ENCODE results near the gene ANKS1B. TPM values are rescaled to one million over a fixed set of nuclear protein-coding genes. Genes with fewer than 3 reads are reported as not detected.

Gene ANKS1B
- total and polyA plus RNA-seq, 10 of the 15 experiments (the other 5 are each of a cell fraction or from before 2014, with no cell fraction given): 0.16 to 1.3 (median 0.82) TPM; not detected in 7

DNA sequence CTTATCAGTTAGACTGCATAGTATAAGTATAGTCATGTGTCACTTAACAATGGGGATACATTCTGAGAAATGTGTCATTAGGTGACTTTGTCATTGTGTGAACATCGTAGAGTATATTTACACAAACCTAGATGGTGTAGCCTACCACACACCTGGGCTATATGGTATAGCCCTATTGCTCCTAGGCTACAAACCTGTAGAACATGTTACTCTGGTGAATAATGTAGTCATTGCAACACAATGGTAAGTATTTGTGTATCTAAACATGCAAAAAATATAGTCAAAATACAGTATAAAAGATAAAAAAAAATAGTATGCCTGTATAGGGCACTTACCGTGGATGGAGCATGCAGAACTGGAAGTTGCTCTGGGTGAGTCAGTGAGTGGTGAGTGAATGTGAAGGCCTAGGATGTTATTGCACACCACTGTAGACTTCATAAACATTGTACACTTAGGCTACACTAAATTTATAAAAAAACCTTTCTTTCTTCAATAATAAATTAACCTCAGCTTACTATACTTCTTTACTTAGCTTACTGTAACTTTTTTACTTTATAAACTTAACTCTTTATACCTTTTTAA, 40.3 kb upstream of the ANKS1B start (continued):
- no peak for TF ChIP-seq RFX5 (IDR thresholded peaks at IDR 0.05; ENCODE audit: low read depth, low read length)
- no peak for TF ChIP-seq WRNIP1 (IDR thresholded peaks at IDR 0.05; ENCODE audit: borderline replicate concordance, low read depth, low read length)
- no peak for TF ChIP-seq BHLHE40 (IDR thresholded peaks at IDR 0.05; ENCODE audit: borderline replicate concordance in 1 of 2, low read depth in 2 of 2, low read length in 1 of 2)
- TF ChIP-seq, protein P1, sequence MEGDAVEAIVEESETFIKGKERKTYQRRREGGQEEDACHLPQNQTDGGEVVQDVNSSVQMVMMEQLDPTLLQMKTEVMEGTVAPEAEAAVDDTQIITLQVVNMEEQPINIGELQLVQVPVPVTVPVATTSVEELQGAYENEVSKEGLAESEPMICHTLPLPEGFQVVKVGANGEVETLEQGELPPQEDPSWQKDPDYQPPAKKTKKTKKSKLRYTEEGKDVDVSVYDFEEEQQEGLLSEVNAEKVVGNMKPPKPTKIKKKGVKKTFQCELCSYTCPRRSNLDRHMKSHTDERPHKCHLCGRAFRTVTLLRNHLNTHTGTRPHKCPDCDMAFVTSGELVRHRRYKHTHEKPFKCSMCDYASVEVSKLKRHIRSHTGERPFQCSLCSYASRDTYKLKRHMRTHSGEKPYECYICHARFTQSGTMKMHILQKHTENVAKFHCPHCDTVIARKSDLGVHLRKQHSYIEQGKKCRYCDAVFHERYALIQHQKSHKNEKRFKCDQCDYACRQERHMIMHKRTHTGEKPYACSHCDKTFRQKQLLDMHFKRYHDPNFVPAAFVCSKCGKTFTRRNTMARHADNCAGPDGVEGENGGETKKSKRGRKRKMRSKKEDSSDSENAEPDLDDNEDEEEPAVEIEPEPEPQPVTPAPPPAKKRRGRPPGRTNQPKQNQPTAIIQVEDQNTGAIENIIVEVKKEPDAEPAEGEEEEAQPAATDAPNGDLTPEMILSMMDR (IDR thresholded peaks at IDR 0.05 in 2 of 3, conservative IDR thresholded peaks at IDR 0.05 in 1 of 3; ENCODE audit: control insufficient read depth in 2 of 3, extremely low read depth in 1 of 3, insufficient read depth in 1 of 3, low read depth in 3 of 3, low read length in 3 of 3): no peak
- TF ChIP-seq, protein P2, sequence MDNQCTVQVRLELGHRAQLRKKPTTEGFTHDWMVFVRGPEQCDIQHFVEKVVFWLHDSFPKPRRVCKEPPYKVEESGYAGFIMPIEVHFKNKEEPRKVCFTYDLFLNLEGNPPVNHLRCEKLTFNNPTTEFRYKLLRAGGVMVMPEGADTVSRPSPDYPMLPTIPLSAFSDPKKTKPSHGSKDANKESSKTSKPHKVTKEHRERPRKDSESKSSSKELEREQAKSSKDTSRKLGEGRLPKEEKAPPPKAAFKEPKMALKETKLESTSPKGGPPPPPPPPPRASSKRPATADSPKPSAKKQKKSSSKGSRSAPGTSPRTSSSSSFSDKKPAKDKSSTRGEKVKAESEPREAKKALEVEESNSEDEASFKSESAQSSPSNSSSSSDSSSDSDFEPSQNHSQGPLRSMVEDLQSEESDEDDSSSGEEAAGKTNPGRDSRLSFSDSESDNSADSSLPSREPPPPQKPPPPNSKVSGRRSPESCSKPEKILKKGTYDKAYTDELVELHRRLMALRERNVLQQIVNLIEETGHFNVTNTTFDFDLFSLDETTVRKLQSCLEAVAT (IDR thresholded peaks at IDR 0.05): no peak
- no peak for TF ChIP-seq POLR2AphosphoS2 (IDR thresholded peaks at IDR 0.05; ENCODE audit: low read depth, low read length)
- no peak for TF ChIP-seq MTA3 (IDR thresholded peaks at IDR 0.05; ENCODE audit: borderline replicate concordance, low read length)
- no peak for TF ChIP-seq MEF2A (IDR thresholded peaks at IDR 0.05; ENCODE audit: insufficient read depth, low read depth, low read length)
- no peak for TF ChIP-seq SMAD1 (IDR thresholded peaks at IDR 0.05; ENCODE audit: low read depth, partially characterized antibody)

DNA sequence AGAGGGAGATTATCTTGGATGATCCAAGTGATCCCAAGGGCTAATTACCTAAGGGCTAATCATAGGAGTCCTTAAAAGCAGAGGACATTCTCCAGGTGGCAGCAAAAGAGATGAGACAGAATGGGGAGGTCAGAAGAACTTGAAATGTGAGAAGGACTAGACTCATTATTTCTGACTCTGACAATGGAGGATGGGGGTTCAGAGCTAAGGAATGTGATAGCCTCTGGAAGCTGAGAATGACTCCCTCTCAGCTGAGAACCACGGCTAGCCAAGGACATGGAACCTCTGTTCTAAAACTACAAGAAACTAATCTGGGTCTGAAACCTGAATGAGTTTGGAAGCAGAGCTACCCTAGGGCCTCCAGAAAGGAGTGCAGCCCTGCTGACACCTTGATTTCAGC, 35.6 kb upstream of the ANKS1B start:
- no peak overlapping the region for H3K27ac ChIP-seq (ENCODE audit: control insufficient read depth, insufficient read depth)
- H4K20me1 ChIP-seq (ENCODE audit: control insufficient read depth, insufficient read depth): no peaks in the 10 kb centered on the region
- no peak for FAIRE-seq
- no peak overlapping the region for H2AFZ ChIP-seq (ENCODE audit: control insufficient read depth, low read depth, low read length)
- H3K27me3 ChIP-seq (replicated peaks in 1 of 2; ENCODE audit: control insufficient read depth in 2 of 2, insufficient read depth in 2 of 2, low read length in 1 of 2): no peaks in the 10 kb centered on the region
- ATAC-seq: no peak
- H3K36me3 ChIP-seq (ENCODE audit: control insufficient read depth in 2 of 2, insufficient read depth in 2 of 2, low read length in 1 of 2): no peaks in the 10 kb centered on the region
- ChIA-PET SMC1A (ENCODE audit: uncharacterized antibody, unreplicated experiment) (no interaction called here), POLR2A (no interaction called here), CTCF (no interaction called here), RAD21 (ENCODE audit: unreplicated experiment) (no interaction called here)
- 10% methylated on average over 1 of the region's 1 CpG for WGBS (ENCODE audit: insufficient coverage, insufficient replicate concordance, low lambda C conversion rate, missing lambda C conversion rate)
- no TSS peak for BruUV-seq (replicated peaks)
- no peak overlapping the region for H3K4me2 ChIP-seq (ENCODE audit: control insufficient read depth, insufficient read depth)
- H3K9me3 ChIP-seq (replicated peaks; ENCODE audit: control insufficient read depth, insufficient read depth, low read length): no peaks in the 10 kb centered on the region
- no peaks in the 10 kb centered on the region for H3K4me1 ChIP-seq (ENCODE audit: control insufficient read depth, insufficient read depth, low read length)
- in situ Hi-C loops (cut with MboI): no loop called here
- intact Hi-C loops (cut with micrococcal nuclease; ENCODE audit: unreplicated experiment): no loop called here
- H3K9ac ChIP-seq (ENCODE audit: control insufficient read depth, insufficient read depth, low read length): no peak overlapping the region
- no peak overlapping the region for H3K4me3 ChIP-seq
- DNase-seq (ENCODE audit: low read depth, low spot score): no peak
- no peaks in the 10 kb centered on the region for H3K79me2 ChIP-seq (ENCODE audit: control insufficient read depth, insufficient read depth, low read length)
- TF ChIP-seq BMI1 (IDR thresholded peaks at IDR 0.05; ENCODE audit: borderline replicate concordance) (no peak), ZNF217 (IDR thresholded peaks at IDR 0.05) (no peak), MYC (IDR thresholded peaks at IDR 0.05; ENCODE audit: insufficient read depth, insufficient read length, insufficient replicate concordance, low read length, severe bottlenecking) (no peak), NFXL1 (IDR thresholded peaks at IDR 0.05; ENCODE audit: borderline replicate concordance) (no peak), KDM1A (IDR thresholded peaks at IDR 0.05; ENCODE audit: borderline replicate concordance) (no peak), SMC3 (IDR thresholded peaks at IDR 0.05; ENCODE audit: borderline replicate concordance, low read length) (no peak), FOS (IDR thresholded peaks at IDR 0.05; ENCODE audit: borderline replicate concordance, extremely low read depth, insufficient read length) (no peak), SIX5 (IDR thresholded peaks at IDR 0.05; ENCODE audit: low read depth, low read length, severe bottlenecking) (no peak), FOXM1 (IDR thresholded peaks at IDR 0.05; ENCODE audit: low read depth, low read length) (no peak), CEBPB (IDR thresholded peaks at IDR 0.05; ENCODE audit: borderline replicate concordance in 1 of 2, low read depth in 2 of 2, low read length in 2 of 2) (no peak), RB1 (IDR thresholded peaks at IDR 0.05; ENCODE audit: borderline replicate concordance) (no peak)
